DMS53 treated with DMSO at 0.1 percent for 48 hours (cell line): ENCODE data around the gene NOVA1.
A peak's percentile ranks its signal among the peaks of the same experiment; 100 is the strongest.
"Not testable (repeated sequence)": the region's sequence is repeated elsewhere in the genome, so short reads cannot be mapped to it uniquely, and the experiment has no call there.

ENCODE experiments used
- DNase-seq: peaks from one replicate; lab custom pipeline; 2025; ENCODE audit not compliant: unreplicated experiment; lab: John Stamatoyannopoulos, UW

NOVA1 gene

GRCh38 chr14:26597589-26598080, at the start of gene NOVA1:
Gene NOVA1 (minus strand): TSS chr14:26598033. CDS start chr14:26597436, 597 bp downstream.
- DNase-seq, result no peak

- DNase-seq, result not testable (repeated sequence)
These were observed 47.2 kb upstream of the NOVA1 start for GRCh38 chr14:26645057-26645456.

GRCh38 chr14:26636561-26636960, 38.7 kb upstream of the NOVA1 start:
- DNase-seq, result no peak

- DNase-seq, result not testable (repeated sequence)
These were observed 37.1 kb upstream of the NOVA1 start for GRCh38 chr14:26634946-26635345.

- DNase-seq, result no peak
These were observed 28.4 kb upstream of the NOVA1 start for GRCh38 chr14:26626256-26626655.

- DNase-seq, result no peak
These were observed 24.8 kb upstream of the NOVA1 start for GRCh38 chr14:26622611-26623010.

GRCh38 chr14:26621807-26622560, 24.2 kb upstream of the NOVA1 start:
- no peak for DNase-seq

- DNase-seq, result no peak
These were observed 23.5 kb upstream of the NOVA1 start for GRCh38 chr14:26621364-26621763.

- DNase-seq, result no peak
These were observed 13.4 kb upstream of the NOVA1 start for GRCh38 chr14:26611259-26611658.

GRCh38 chr14:26606729-26607312, 9.0 kb upstream of the NOVA1 start:
- no peak for DNase-seq

- DNase-seq, result no peak
These were observed 7.8 kb upstream of the NOVA1 start for GRCh38 chr14:26605602-26606001.

GRCh38 chr14:26602902-26603301, 5.1 kb upstream of the NOVA1 start:
- no peak for DNase-seq

GRCh38 chr14:26601856-26602255, 4.0 kb upstream of the NOVA1 start:
- DNase-seq, result no peak

GRCh38 chr14:26599291-26599690, 1.5 kb upstream of the NOVA1 start:
- no peak for DNase-seq

GRCh38 chr14:26598672-26599131, 869 bp upstream of the NOVA1 start:
- peak; percentile 12 for DNase-seq

GRCh38 chr14:26598081-26598671, 343 bp upstream of the NOVA1 start:
- DNase-seq, result peak; percentile 51

- DNase-seq, result no peak
These were observed 703 bp downstream of the NOVA1 start for GRCh38 chr14:26597071-26597588.

GRCh38 chr14:26596543-26597061, 1.2 kb downstream of the NOVA1 start:
- no peak for DNase-seq

GRCh38 chr14:26595926-26596542, 1.8 kb downstream of the NOVA1 start:
- no peak for DNase-seq

GRCh38 chr14:26594756-26595545, 2.9 kb downstream of the NOVA1 start:
- no peak for DNase-seq
